IgD-negative memory B cell (primary cell): ENCODE measurements around the gene ABL1. TPM values are rescaled to one million over a fixed set of nuclear protein-coding genes. Genes with fewer than 3 reads are reported as not detected.
A peak's percentile ranks its signal among the peaks of the same experiment; 100 is the strongest.

Experiments used
- H3K27ac Mint-ChIP-seq, 3 donors: one replicate each; pipeline ENCODE4 v1.8.0; 2020 to 2022; ENCODE audit warnings: mild to moderate bottlenecking in 3 of 3, mixed read lengths in 3 of 3, moderate library complexity in 1 of 3
- H3K27me3 Mint-ChIP-seq: one replicate; pipeline ENCODE4 v1.8.0; 2021; ENCODE audit warnings: mixed read lengths
- H3K36me3 Mint-ChIP-seq: one replicate; pipeline ENCODE4 v1.8.0; 2020; ENCODE audit warnings: mild to moderate bottlenecking, mixed read lengths
- H3K4me1 Mint-ChIP-seq, 3 donors: one replicate each; pipeline ENCODE4 v1.8.0; 2020 to 2022; ENCODE audit warnings: mixed read lengths in 3 of 3, mild to moderate bottlenecking in 1 of 3
- H3K4me3 Mint-ChIP-seq, 4 donors: one replicate each; pipeline ENCODE4 v1.8.0; 2020 to 2022; ENCODE audit warnings: mild to moderate bottlenecking in 4 of 4, mixed read lengths in 4 of 4, moderate library complexity in 3 of 4
- H3K9me3 Mint-ChIP-seq, 3 donors: one replicate each; pipeline ENCODE4 v1.8.0; 2020 to 2021; ENCODE audit warnings: mixed read lengths in 3 of 3, mild to moderate bottlenecking in 1 of 3
- polyA plus RNA-seq: library from polyadenylated mRNA; unstranded; fragments of 300-500 nt; fragmentation: Illumina TruSeq; gene quantifications from one replicate; pipeline ENCODE4 v1.2.3, GENCODE V29; 2021

Gene ABL1
- polyA plus RNA-seq, 1 donor from 2014 or later, result 12.6 TPM

DNA sequence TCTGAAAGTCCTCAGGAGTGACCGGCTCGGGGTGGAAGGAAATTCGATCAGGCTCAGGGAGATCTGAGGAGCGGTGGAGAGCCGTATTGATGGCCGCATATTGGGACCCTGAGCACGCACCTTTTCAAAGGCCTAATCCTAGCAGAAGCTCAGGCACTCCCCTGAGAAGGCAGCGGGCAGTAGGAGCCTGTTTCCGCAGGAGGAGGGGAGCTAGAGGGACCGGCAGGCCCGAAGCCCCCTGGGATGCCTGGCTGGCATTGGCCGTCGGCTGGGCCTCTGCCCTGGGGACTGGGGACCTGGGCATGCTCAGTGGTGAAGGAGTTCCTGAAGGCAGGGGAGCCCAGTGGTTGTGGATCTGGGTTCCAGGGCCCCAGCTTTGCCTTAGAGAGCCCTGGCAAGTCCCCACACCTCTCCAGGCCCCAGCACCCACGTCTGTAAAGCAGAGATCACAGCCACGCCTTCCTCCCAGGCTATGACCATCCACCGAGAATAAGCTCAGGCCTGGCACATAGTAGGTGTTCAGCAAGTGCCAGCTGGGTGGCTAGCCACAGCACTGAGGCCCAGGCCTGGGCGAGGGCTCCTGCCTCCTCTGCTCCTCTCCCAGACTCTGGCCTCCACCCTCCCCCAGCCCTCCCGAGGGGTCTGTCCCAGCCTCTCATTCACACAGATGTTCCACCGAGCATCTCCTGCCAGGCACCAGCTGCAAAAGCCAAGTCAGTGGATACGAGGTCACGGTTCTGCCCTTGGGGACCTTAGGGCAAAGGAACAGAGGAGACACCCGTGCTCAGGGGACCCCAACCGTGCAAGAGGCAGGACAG lies 78.8 kb downstream of the ABL1 start:
- Mint-ChIP-seq H3K4me1 (no peaks in the 10 kb centered on the region), H3K9me3 (no peaks in the 10 kb centered on the region), H3K4me3 (no peak overlapping the region), H3K36me3 (no peaks in the 10 kb centered on the region), H3K27ac (no peak overlapping the region), H3K27me3 (peaks cover 1% of the 10 kb centered on the region)

- no peak overlapping the region for H3K27ac Mint-ChIP-seq
- H3K9me3 Mint-ChIP-seq, result no peaks in the 10 kb centered on the region
- peaks cover 4% of the 10 kb centered on the region for H3K27me3 Mint-ChIP-seq
- no peaks in the 10 kb centered on the region for H3K36me3 Mint-ChIP-seq
- no peak overlapping the region for H3K4me3 Mint-ChIP-seq
- H3K4me1 Mint-ChIP-seq, result no peaks in the 10 kb centered on the region
Observed at GRCh38 chr9:130914417-130915095, 79.5 kb downstream of the ABL1 start.

- H3K27me3 Mint-ChIP-seq, result peaks cover 4% of the 10 kb centered on the region
- no peaks in the 10 kb centered on the region for H3K36me3 Mint-ChIP-seq
- H3K4me1 Mint-ChIP-seq, result no peaks in the 10 kb centered on the region
- no peak overlapping the region for H3K4me3 Mint-ChIP-seq
- no peak overlapping the region for H3K27ac Mint-ChIP-seq
- H3K9me3 Mint-ChIP-seq, result no peaks in the 10 kb centered on the region
Observed at GRCh38 chr9:130915096-130915447, 80.0 kb downstream of the ABL1 start.

GRCh38 chr9:130917168-130917960 lies 82.3 kb downstream of the ABL1 start:
- Mint-ChIP-seq H3K4me3 (no peak overlapping the region), H3K27me3 (peaks cover 6% of the 10 kb centered on the region), H3K36me3 (no peaks in the 10 kb centered on the region), H3K9me3 (no peaks in the 10 kb centered on the region), H3K4me1 (no peaks in the 10 kb centered on the region), H3K27ac (peak overlapping the region in 1 of 3 donors; percentile 53)

DNA sequence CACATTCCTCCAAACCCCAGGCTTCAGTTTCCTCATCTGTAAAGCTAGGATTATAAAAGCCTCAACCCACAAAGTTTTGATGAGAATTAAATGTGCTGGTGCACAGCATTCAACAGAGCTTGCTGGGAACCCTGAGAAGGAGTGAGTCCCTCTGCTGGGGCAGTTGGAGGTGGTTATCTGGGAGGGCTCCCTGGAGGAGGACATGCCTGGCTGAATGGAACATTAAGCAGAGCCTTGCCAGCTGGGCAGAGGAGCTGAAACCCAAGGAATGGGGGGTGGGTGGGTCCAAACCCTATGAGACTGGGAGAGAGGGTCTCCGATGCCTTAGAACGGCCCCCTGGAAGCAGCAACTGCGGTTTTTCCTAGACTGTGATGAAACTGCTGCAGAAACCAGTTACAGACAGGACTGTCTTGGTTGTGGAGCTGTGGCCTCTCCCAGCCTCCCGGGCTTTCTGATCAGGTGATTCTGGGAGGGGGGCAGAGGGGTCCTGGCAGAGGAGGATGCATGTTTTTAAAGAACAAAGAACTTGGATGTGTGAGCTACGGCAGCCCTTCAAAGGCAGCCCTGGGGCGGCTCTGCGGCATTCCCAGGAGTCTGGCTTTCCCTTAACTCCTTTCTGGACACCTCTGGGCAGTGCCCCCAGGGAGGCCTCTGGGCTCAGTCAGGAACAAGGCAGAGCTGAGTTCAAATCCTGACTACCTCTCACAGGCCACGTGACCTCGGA lies 83.2 kb downstream of the ABL1 start:
- Mint-ChIP-seq H3K27me3 (peaks cover 15% of the 10 kb centered on the region), H3K27ac (no peak overlapping the region), H3K9me3 (no peaks in the 10 kb centered on the region), H3K4me1 (no peaks in the 10 kb centered on the region), H3K4me3 (no peak overlapping the region), H3K36me3 (no peaks in the 10 kb centered on the region)

DNA sequence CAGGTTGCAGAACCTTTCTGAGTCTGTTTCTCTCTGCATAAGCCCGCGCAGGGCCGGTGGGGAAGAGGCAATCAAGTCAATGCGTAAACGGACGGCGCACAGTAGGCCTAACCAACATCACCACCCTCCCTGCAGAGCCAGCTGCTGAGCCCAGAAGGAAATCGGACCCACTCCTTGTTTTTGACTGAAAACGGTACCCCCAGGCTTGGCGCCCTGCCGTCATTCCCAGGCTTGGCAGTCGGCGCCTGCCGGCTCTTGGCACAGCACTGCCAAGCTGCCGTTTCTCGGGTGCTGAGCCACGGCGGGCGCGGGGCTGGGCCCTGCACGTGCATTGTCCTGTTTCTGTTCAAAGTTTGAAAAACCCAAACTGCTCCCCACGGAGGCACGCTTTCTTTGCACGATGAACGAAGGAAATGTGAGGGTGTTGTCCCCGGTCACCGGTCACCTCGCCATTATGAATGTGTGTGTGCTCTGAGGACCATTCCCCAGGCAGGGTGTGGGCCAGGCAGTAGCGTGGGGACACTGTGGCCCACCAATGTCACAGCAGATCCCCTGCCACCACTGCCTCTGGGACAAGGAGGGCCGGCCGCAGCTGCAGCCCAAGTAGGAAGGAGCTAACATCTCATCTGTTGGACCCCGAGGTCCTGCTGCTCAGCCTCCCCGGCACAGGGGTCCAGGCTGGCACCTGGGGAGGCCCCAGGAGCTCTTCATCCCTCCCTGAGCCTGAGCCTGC lies 83.9 kb downstream of the ABL1 start:
- H3K27ac Mint-ChIP-seq, result no peak overlapping the region
- H3K4me3 Mint-ChIP-seq, result no peak overlapping the region
- no peaks in the 10 kb centered on the region for H3K36me3 Mint-ChIP-seq
- H3K9me3 Mint-ChIP-seq, result no peaks in the 10 kb centered on the region
- no peaks in the 10 kb centered on the region for H3K4me1 Mint-ChIP-seq
- peaks cover 16% of the 10 kb centered on the region for H3K27me3 Mint-ChIP-seq

DNA sequence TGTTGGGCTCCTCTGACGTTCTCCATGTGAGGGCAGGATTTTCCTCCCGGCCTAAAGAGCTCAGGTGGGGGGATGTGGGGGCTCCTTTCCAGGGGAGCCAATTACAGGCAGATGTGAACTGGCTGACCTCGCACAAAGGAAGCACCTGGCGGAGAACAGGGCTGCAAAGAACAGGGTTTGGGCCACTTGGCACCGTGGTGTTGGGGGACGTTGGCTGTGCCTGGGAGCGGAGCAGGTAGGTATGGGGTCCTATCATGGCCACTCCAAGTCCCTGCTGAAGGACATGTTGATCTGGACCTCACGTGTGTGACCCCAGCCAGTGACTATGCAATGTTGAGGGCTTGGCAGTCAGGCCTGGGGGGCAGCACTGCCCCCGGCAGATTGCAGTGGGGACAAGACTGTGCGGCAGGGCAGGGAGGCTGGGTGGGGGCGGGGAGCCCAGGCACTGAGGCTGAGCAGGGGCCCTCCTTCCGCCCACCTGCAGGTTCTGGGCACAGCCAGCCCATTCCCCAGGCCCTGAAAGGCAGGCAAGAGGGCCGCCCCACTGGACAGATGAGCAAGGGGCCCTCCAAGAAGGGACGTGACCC lies 84.6 kb downstream of the ABL1 start:
- no peaks in the 10 kb centered on the region for H3K4me1 Mint-ChIP-seq
- peaks cover 15% of the 10 kb centered on the region for H3K27me3 Mint-ChIP-seq
- H3K36me3 Mint-ChIP-seq, result no peaks in the 10 kb centered on the region
- no peaks in the 10 kb centered on the region for H3K9me3 Mint-ChIP-seq
- H3K4me3 Mint-ChIP-seq, result no peak overlapping the region
- no peak overlapping the region for H3K27ac Mint-ChIP-seq

- Mint-ChIP-seq H3K27ac (no peak overlapping the region), H3K4me1 (no peaks in the 10 kb centered on the region), H3K9me3 (no peaks in the 10 kb centered on the region), H3K27me3 (peaks cover 15% of the 10 kb centered on the region), H3K36me3 (no peaks in the 10 kb centered on the region), H3K4me3 (no peak overlapping the region)
Observed at GRCh38 chr9:130920233-130920632, 85.2 kb downstream of the ABL1 start.

GRCh38 chr9:130920762-130921299 lies 85.8 kb downstream of the ABL1 start:
- no peaks in the 10 kb centered on the region for H3K4me1 Mint-ChIP-seq
- no peaks in the 10 kb centered on the region for H3K9me3 Mint-ChIP-seq
- peaks cover 15% of the 10 kb centered on the region for H3K27me3 Mint-ChIP-seq
- no peak overlapping the region for H3K4me3 Mint-ChIP-seq
- H3K27ac Mint-ChIP-seq, result no peak overlapping the region
- H3K36me3 Mint-ChIP-seq, result no peaks in the 10 kb centered on the region

- H3K27me3 Mint-ChIP-seq, result peaks cover 15% of the 10 kb centered on the region
- no peak overlapping the region for H3K4me3 Mint-ChIP-seq
- H3K4me1 Mint-ChIP-seq, result peaks cover 0 to 4% (median 1%) of the 10 kb centered on the region in 3 donors
- no peaks in the 10 kb centered on the region for H3K9me3 Mint-ChIP-seq
- H3K27ac Mint-ChIP-seq, result no peak overlapping the region
- no peaks in the 10 kb centered on the region for H3K36me3 Mint-ChIP-seq
Observed at GRCh38 chr9:130921300-130921988, 86.4 kb downstream of the ABL1 start.

DNA sequence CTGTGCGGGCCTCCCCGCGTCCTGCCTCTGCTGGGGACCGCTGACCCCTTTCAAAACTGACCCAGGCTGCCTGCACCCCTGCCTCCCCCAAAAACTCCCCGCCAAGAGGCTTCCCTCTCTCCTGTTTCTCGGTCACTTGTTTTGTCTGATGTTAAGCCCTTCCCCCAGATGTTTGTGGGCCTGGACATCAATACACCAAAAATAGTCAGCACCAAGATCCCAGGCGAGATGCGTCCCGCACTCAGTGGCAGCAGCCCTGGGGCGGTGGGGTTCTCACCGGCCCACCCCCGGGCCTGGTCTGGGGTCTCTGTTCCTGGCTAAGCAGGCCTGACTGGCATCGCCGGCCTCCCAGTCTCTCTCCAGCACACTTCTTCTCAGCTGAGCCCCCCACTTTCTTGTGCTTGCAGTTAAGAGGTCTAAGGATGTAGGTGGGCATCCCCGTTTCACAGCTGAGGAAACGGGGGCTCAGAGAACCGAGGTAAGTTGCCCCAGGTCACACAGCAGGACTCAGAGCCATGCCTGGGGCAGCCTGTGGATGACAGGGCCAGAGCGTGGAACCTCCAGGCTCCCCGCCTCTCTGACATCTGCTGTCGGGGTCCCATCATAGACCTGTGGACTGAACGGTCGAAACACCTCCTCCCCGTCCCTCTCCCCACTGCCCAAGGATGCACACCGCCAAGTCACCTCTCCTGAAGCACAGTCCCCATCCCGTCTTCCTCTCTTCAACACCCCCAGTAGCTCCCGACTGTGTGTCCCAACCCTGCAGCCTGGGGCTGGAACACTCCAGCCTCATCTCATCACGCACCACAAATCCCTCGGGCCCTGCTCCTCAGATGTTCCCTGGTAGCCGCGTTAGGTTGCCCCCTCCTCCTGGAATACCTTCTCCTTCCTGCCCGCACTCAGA lies 87.2 kb downstream of the ABL1 start:
- no peaks in the 10 kb centered on the region for H3K9me3 Mint-ChIP-seq
- H3K27me3 Mint-ChIP-seq, result peaks cover 15% of the 10 kb centered on the region
- peaks cover 0 to 4% (median 1%) of the 10 kb centered on the region in 3 donors for H3K4me1 Mint-ChIP-seq
- no peak overlapping the region for H3K4me3 Mint-ChIP-seq
- H3K36me3 Mint-ChIP-seq, result no peaks in the 10 kb centered on the region
- no peak overlapping the region for H3K27ac Mint-ChIP-seq

GRCh38 chr9:130922893-130923610 lies 88.0 kb downstream of the ABL1 start:
- H3K9me3 Mint-ChIP-seq, result no peaks in the 10 kb centered on the region
- peaks cover 18% of the 10 kb centered on the region for H3K27me3 Mint-ChIP-seq
- H3K4me1 Mint-ChIP-seq, result peaks cover 3 to 4% (median 4%) of the 10 kb centered on the region in 3 donors
- H3K27ac Mint-ChIP-seq, result no peak overlapping the region
- no peak overlapping the region for H3K4me3 Mint-ChIP-seq
- no peaks in the 10 kb centered on the region for H3K36me3 Mint-ChIP-seq
